Hindlimb muscle (tissue), 1 donor: ENCODE data around the gene ZNF69. TPM values are rescaled to one million over a fixed set of nuclear protein-coding genes. Genes with fewer than 3 reads are reported as not detected.

Experiments used
- polyA plus RNA-seq: library from polyadenylated mRNA; unstranded; fragments of 120-200 nt; gene quantifications from one replicate; pipeline ENCODE4 v1.2.1, GENCODE V29; 2013; ENCODE audit not compliant: insufficient read length

The ZNF69 gene
- polyA plus RNA-seq, 1 donor: 3.4 TPM

Other genes starting within 250 kb of the ZNF69 start
- 3.7 TPM for gene ZNF823, start 148.8 kb upstream of the ZNF69 start, polyA plus RNA-seq
- 6.4 TPM for gene ZNF441, start 120.8 kb upstream of the ZNF69 start, polyA plus RNA-seq
- 4.5 TPM for gene ZNF491, start 89.3 kb upstream of the ZNF69 start, polyA plus RNA-seq
- gene ZNF440, start 73.5 kb upstream of the ZNF69 start, polyA plus RNA-seq: 6.4 TPM
- 4.1 TPM for gene ZNF439, start 39.1 kb upstream of the ZNF69 start, polyA plus RNA-seq
- gene ZNF700, start 37.3 kb downstream of the ZNF69 start, polyA plus RNA-seq: 7.4 TPM
- 2.4 TPM for gene ZNF763, start 77.3 kb downstream of the ZNF69 start, polyA plus RNA-seq
- gene ZNF433, start 147.9 kb downstream of the ZNF69 start, polyA plus RNA-seq: 4.6 TPM
- gene ZNF878, start 165.2 kb downstream of the ZNF69 start, polyA plus RNA-seq: 0.31 TPM
- gene ZNF844, start 176.9 kb downstream of the ZNF69 start, polyA plus RNA-seq: 11.1 TPM